GM13977 (cell line): Measurements from ENCODE around the gene ATL1.
"Not testable (repeated sequence)": the region's sequence is repeated elsewhere in the genome, so short reads cannot be mapped to it uniquely, and the experiment has no call there.

Experiments
- DNase-seq: peaks from one replicate; pipeline ENCODE4 v3.0.0; 2012; ENCODE audit warnings: low spot score
- in situ Hi-C: fragments of 300-500 bp; cut with MboI; formaldehyde crosslinking; loops from one replicate; pipeline ENCODE4 v1.12.0; 2022; ENCODE audit warnings: low sequenced_read_pairs, low pct_unique_long_range_greater_than_20kb, mixed read lengths, inconsistent platforms; ENCODE audit not compliant: unreplicated experiment
- TF ChIP-seq, protein P1 (sequence below): IDR thresholded peaks from 2 replicates; pipeline ENCODE4 v1.5.1; 2012; ENCODE audit warnings: mild to moderate bottlenecking, control low read depth; ENCODE audit not compliant: insufficient read depth; ENCODE audit errors: extremely low read depth, missing control alignments

Gene ATL1

DNA sequence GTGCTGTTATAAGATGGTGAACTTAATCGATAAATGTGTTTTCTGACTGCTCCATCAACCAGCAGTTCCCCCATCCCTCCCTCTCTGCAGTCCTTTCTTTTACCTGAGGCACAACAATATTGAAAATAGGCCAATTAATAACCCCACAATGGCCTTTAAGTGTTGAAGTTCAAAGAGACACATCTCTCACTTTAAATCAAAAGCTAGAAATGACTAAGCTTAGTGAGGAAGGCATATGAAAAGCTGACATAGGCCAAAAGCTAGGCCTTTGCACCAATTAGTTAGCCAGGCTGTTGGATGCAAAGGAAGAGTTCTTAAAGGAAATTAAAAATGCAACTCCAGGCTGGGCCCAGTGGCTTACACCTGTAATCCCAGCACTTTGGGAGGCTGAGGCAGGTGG lies 64.5 kb downstream of the ATL1 start:
- TF ChIP-seq, protein P1, sequence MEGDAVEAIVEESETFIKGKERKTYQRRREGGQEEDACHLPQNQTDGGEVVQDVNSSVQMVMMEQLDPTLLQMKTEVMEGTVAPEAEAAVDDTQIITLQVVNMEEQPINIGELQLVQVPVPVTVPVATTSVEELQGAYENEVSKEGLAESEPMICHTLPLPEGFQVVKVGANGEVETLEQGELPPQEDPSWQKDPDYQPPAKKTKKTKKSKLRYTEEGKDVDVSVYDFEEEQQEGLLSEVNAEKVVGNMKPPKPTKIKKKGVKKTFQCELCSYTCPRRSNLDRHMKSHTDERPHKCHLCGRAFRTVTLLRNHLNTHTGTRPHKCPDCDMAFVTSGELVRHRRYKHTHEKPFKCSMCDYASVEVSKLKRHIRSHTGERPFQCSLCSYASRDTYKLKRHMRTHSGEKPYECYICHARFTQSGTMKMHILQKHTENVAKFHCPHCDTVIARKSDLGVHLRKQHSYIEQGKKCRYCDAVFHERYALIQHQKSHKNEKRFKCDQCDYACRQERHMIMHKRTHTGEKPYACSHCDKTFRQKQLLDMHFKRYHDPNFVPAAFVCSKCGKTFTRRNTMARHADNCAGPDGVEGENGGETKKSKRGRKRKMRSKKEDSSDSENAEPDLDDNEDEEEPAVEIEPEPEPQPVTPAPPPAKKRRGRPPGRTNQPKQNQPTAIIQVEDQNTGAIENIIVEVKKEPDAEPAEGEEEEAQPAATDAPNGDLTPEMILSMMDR: no peak
- in situ Hi-C loops: loop anchor here (25.0 kb wide), 1 partner anchor 88 kb away; no protein-coding TSS in a partner anchor
- DNase-seq: no peak

DNA sequence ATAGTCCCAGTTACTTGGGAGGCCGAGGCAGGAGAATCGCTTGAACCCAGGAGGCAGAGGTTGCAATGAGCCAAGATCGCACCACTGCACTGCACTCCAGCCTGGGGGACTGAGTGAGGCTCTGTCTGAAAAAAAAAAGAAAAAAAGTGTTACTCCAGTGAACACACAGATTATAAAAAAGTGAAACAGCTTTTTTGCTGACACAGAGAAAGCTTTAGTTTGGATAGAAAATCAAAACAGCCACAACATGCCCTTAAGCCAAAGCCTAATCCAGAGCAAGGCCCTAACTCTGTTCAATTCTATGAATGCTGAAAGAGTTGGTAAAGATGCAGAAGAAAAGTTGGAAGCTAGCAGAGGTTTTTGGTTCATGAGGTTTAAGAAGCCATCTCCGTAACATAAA lies 65.0 kb downstream of the ATL1 start:
- in situ Hi-C loops: loop anchor here (25.0 kb wide), 1 partner anchor 87 kb away; no protein-coding TSS in a partner anchor
- DNase-seq: not testable (repeated sequence)

DNA sequence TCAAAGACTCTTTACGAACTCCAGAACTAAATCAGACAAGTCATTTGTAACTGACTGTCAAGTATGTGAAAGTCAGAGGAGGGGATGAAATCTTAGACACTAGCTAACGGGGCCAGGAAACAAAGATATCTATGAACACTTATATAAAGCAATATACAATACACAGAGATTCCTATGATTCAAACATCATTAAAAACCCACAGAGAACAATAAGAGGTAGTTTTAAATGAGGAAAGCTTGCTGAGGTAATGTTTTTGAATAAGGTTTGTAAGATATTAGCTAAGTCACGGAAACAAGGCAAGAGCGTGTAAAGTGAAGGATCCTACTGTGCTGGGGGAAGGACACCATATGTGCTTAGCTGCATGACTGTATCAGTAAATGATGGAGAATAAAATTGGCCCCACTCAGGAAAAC lies 71.5 kb downstream of the ATL1 start:
- DNase-seq: no peak
- in situ Hi-C loops: no loop called here
- TF ChIP-seq, protein P1: no peak

DNA sequence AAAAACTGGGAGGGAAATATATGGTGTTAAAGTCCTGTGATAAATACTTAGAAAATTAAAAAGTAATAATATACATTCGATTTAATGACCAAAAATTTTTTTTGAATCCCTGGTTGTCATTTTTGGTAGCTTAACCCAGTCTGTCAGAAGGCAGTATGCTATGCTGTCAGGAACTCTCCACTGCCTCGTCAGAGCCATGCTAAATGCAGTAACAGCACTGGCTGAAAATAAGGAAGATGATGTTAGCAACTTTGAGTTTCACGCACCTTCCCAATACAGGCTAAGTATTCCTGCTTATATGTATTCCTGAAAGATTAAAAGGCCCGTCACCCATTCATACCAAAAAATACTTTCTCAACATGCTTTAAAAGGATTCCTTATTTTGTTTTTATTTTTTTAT lies 74.0 kb downstream of the ATL1 start:
- in situ Hi-C loops: no loop called here
- TF ChIP-seq, protein P1: no peak

DNA sequence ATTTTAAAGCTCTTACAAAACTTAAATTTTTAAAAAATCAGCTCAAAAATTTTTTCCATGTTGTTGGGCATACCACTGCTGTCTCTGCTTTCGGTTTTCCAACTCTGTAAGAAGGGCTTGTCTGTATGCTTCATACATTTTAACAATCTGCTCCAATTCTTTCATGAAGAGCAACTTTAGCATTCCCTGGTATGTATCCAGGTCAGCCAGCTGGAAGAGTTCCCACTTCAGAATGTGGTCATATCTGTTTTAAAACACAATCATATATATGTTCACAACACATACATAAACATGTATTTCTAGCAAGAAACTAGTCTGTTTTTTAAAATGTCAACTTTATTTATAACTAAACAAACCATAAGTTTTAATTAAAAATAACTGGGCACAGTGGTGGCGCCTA lies 75.2 kb downstream of the ATL1 start:
- TF ChIP-seq, protein P1: no peak
- in situ Hi-C loops: no loop called here
- DNase-seq: no peak

More for the DNA sequence above, 74.0 kb downstream of the ATL1 start:
- no peak for DNase-seq

DNA sequence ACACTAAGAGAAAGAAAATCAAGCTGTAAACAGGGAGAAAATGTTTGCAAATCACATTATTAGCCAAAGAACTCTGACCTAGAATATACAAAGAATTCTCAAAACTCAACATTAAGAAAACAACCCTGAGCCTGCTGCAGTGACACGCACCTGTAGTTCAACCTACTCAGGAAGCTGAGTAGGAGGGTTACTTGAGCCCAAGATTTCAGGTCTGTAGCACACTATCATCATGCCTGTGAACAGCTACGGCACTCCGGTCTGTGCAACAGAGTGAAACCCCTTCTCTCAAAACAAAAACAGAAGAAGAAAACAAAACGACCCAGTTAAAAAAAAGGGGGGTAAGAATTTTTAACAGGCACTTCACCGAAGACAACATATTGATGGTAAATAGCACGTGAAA lies 87.3 kb downstream of the ATL1 start:
- TF ChIP-seq, protein P1: no peak
- in situ Hi-C loops: no loop called here
- peak; percentile 28 for DNase-seq

DNA sequence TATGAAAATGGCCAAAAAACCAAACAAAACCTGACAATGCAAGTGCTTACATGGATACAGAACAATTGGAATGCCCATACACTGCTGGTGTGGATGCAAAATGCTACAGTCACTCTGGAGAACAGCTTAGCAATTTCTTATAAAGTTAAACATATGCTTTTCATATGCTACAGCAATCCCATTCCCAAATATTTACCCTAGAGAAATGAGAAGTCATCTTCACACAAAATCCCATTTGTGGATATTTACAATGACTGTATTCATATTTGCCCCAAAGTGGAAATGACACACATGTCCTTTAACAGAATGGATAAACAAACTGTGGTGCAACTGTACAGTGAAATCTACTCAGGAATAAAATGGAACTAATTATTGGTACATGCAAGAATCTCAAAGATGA lies 87.8 kb downstream of the ATL1 start:
- DNase-seq: no peak
- TF ChIP-seq, protein P1: no peak
- in situ Hi-C loops: no loop called here
